ENCODE results near the gene PRKCZ. TPM values are rescaled to one million over a fixed set of nuclear protein-coding genes. Genes with fewer than 3 reads are reported as not detected.

Gene PRKCZ
- total RNA-seq, 2 donors from 2014 or later = 12.3 to 16.8 TPM

- Mint-ChIP-seq H3K27ac (no peak overlapping the region), H3K27me3 (ENCODE audit: low read depth) (no peaks in the 10 kb centered on the region), H3K9me3 (no peaks in the 10 kb centered on the region), H3K4me3 (peak overlapping the region; percentile 17 to 56), H3K36me3 (ENCODE audit: insufficient read depth in 2 of 2) (no peaks in the 10 kb centered on the region), H3K4me1 (ENCODE audit: low read depth) (no peaks in the 10 kb centered on the region)
- DNase-seq (peak in 1 of 2 donors; percentile 41), ATAC-seq (replicated peaks in 1 of 2) (peak; percentile 40 to 69)
Measured at GRCh38 chr1:2174348-2175054, 124.3 kb downstream of the PRKCZ start.

GRCh38 chr1:2175055-2175414 lies 124.8 kb downstream of the PRKCZ start:
- Mint-ChIP-seq H3K36me3 (ENCODE audit: insufficient read depth in 2 of 2) (no peaks in the 10 kb centered on the region), H3K27me3 (ENCODE audit: low read depth) (no peaks in the 10 kb centered on the region), H3K9me3 (no peaks in the 10 kb centered on the region), H3K4me1 (ENCODE audit: low read depth) (no peaks in the 10 kb centered on the region), H3K4me3 (peak overlapping the region in 1 of 2 donors; percentile 56), H3K27ac (no peak overlapping the region)
- ATAC-seq (replicated peaks in 1 of 2) = peak in 1 of 2 donors; percentile 4
- DNase-seq = no peak

- Mint-ChIP-seq H3K27ac (no peak overlapping the region), H3K9me3 (no peaks in the 10 kb centered on the region), H3K36me3 (ENCODE audit: insufficient read depth in 2 of 2) (no peaks in the 10 kb centered on the region), H3K27me3 (ENCODE audit: low read depth) (no peaks in the 10 kb centered on the region), H3K4me3 (no peak overlapping the region), H3K4me1 (ENCODE audit: low read depth) (no peaks in the 10 kb centered on the region)
- no peak for DNase-seq
- ATAC-seq (replicated peaks in 1 of 2) = no peak
Measured at GRCh38 chr1:2175681-2176454, 125.7 kb downstream of the PRKCZ start.

- Mint-ChIP-seq H3K36me3 (ENCODE audit: insufficient read depth in 2 of 2) (no peaks in the 10 kb centered on the region), H3K27ac (no peak overlapping the region), H3K4me1 (ENCODE audit: low read depth) (no peaks in the 10 kb centered on the region), H3K27me3 (ENCODE audit: low read depth) (no peaks in the 10 kb centered on the region), H3K4me3 (no peak overlapping the region), H3K9me3 (no peaks in the 10 kb centered on the region)
- no peak for ATAC-seq (replicated peaks in 1 of 2)
- DNase-seq = no peak
Measured at GRCh38 chr1:2176615-2177014, 126.4 kb downstream of the PRKCZ start.

GRCh38 chr1:2177541-2177940 lies 127.3 kb downstream of the PRKCZ start:
- no peaks in the 10 kb centered on the region for H3K4me1 Mint-ChIP-seq (ENCODE audit: low read depth)
- no peaks in the 10 kb centered on the region for H3K9me3 Mint-ChIP-seq
- no peak for DNase-seq
- H3K27me3 Mint-ChIP-seq (ENCODE audit: low read depth) = no peaks in the 10 kb centered on the region
- H3K36me3 Mint-ChIP-seq (ENCODE audit: insufficient read depth in 2 of 2) = no peaks in the 10 kb centered on the region
- ATAC-seq (replicated peaks in 1 of 2) = no peak
- no peak overlapping the region for H3K27ac Mint-ChIP-seq
- H3K4me3 Mint-ChIP-seq = no peak overlapping the region

GRCh38 chr1:2177946-2178538 lies 127.8 kb downstream of the PRKCZ start:
- ATAC-seq (replicated peaks in 1 of 2) (no peak), DNase-seq (no peak)
- no peak overlapping the region for H3K4me3 Mint-ChIP-seq

GRCh38 chr1:2178875-2179274 lies 128.7 kb downstream of the PRKCZ start:
- DNase-seq = no peak
- no peaks in the 10 kb centered on the region for H3K36me3 Mint-ChIP-seq (ENCODE audit: insufficient read depth in 2 of 2)
- H3K27ac Mint-ChIP-seq = no peak overlapping the region
- no peak overlapping the region for H3K4me3 Mint-ChIP-seq
- no peaks in the 10 kb centered on the region for H3K27me3 Mint-ChIP-seq (ENCODE audit: low read depth)
- H3K4me1 Mint-ChIP-seq (ENCODE audit: low read depth) = no peaks in the 10 kb centered on the region
- ATAC-seq (replicated peaks in 1 of 2) = no peak
- no peaks in the 10 kb centered on the region for H3K9me3 Mint-ChIP-seq

More at GRCh38 chr1:2177946-2178538, 127.8 kb downstream of the PRKCZ start:
- Mint-ChIP-seq H3K27ac (no peak overlapping the region), H3K4me1 (ENCODE audit: low read depth) (no peaks in the 10 kb centered on the region), H3K9me3 (no peaks in the 10 kb centered on the region), H3K36me3 (ENCODE audit: insufficient read depth in 2 of 2) (no peaks in the 10 kb centered on the region), H3K27me3 (ENCODE audit: low read depth) (no peaks in the 10 kb centered on the region)

- Mint-ChIP-seq H3K27me3 (ENCODE audit: low read depth) (no peaks in the 10 kb centered on the region), H3K9me3 (no peaks in the 10 kb centered on the region), H3K4me3 (no peak overlapping the region), H3K36me3 (ENCODE audit: insufficient read depth in 2 of 2) (no peaks in the 10 kb centered on the region), H3K4me1 (ENCODE audit: low read depth) (no peaks in the 10 kb centered on the region), H3K27ac (no peak overlapping the region)
- ATAC-seq (replicated peaks in 1 of 2) = no peak
- DNase-seq = no peak
Measured at GRCh38 chr1:2179283-2180013, 129.2 kb downstream of the PRKCZ start.

GRCh38 chr1:2180297-2181245 lies 130.4 kb downstream of the PRKCZ start:
- H3K36me3 Mint-ChIP-seq (ENCODE audit: insufficient read depth in 2 of 2) = no peaks in the 10 kb centered on the region
- no peaks in the 10 kb centered on the region for H3K9me3 Mint-ChIP-seq
- no peak overlapping the region for H3K27ac Mint-ChIP-seq
- no peaks in the 10 kb centered on the region for H3K27me3 Mint-ChIP-seq (ENCODE audit: low read depth)
- no peaks in the 10 kb centered on the region for H3K4me1 Mint-ChIP-seq (ENCODE audit: low read depth)
- ATAC-seq (replicated peaks in 1 of 2) = peak in 1 of 2 donors; percentile 52
- no peak for DNase-seq
- no peak overlapping the region for H3K4me3 Mint-ChIP-seq

GRCh38 chr1:2181271-2181670 lies 131.1 kb downstream of the PRKCZ start:
- Mint-ChIP-seq H3K4me3 (no peak overlapping the region), H3K4me1 (ENCODE audit: low read depth) (no peaks in the 10 kb centered on the region), H3K36me3 (ENCODE audit: insufficient read depth in 2 of 2) (no peaks in the 10 kb centered on the region), H3K9me3 (no peaks in the 10 kb centered on the region), H3K27me3 (ENCODE audit: low read depth) (no peaks in the 10 kb centered on the region), H3K27ac (no peak overlapping the region)
- ATAC-seq (replicated peaks in 1 of 2) (no peak), DNase-seq (no peak)

GRCh38 chr1:2181752-2182151 lies 131.5 kb downstream of the PRKCZ start:
- no peak for DNase-seq
- Mint-ChIP-seq H3K4me1 (ENCODE audit: low read depth) (no peaks in the 10 kb centered on the region), H3K9me3 (no peaks in the 10 kb centered on the region), H3K27me3 (ENCODE audit: low read depth) (no peaks in the 10 kb centered on the region), H3K36me3 (ENCODE audit: insufficient read depth in 2 of 2) (no peaks in the 10 kb centered on the region), H3K4me3 (no peak overlapping the region), H3K27ac (no peak overlapping the region)
- no peak for ATAC-seq (replicated peaks in 1 of 2)

- no peak overlapping the region for H3K4me3 Mint-ChIP-seq
- H3K27ac Mint-ChIP-seq = no peak overlapping the region
- H3K36me3 Mint-ChIP-seq (ENCODE audit: insufficient read depth in 2 of 2) = no peaks in the 10 kb centered on the region
- H3K27me3 Mint-ChIP-seq (ENCODE audit: low read depth) = no peaks in the 10 kb centered on the region
- DNase-seq (no peak), ATAC-seq (replicated peaks in 1 of 2) (no peak)
- no peaks in the 10 kb centered on the region for H3K9me3 Mint-ChIP-seq
- no peaks in the 10 kb centered on the region for H3K4me1 Mint-ChIP-seq (ENCODE audit: low read depth)
Measured at GRCh38 chr1:2182376-2182775, 132.2 kb downstream of the PRKCZ start.
